ENCODE results near the gene CSTPP1.

The CSTPP1 gene

DNA sequence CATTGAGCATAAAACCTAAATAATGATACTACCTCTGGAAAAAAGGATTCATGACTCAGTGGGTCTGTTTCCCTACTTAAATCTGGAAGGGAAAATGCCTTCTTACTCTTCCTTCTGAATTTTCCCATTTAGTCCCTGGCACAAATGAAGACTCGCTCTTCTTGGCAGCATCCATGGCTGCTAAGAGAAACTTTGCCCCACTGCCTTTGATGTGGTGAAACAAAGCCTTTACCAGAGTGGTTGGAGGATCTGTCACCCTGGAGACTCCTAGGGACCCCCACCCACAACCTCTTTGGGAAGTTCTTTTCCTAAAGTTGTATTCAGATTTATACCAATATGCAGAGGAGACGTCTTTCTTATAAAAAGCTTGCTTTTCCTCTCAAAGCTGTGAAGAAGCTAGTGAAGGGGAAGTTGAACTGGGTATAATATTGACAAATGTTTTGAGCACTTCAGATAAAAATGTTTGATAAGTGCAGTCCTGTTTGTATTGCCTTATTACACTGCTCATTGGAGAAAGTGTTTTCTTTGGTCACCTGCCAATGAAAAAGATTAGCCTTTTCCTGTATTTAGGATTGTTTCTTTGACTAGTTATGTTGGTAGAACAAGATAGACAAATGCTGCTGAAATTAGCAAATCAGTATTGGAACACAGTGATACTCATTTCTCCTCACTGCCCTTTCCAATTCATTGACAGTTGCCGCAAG lies 162.8 kb downstream of the CSTPP1 start:
- no peak overlapping the region for H3K4me2 ChIP-seq (ENCODE audit: insufficient read depth, low read length)

GRCh38 chr11:47099918-47100315 lies 163.4 kb downstream of the CSTPP1 start:
- DNase-seq: no peak
- Histone ChIP-seq H3K27ac (ENCODE audit: low read length) (no peak overlapping the region), H3K79me2 (ENCODE audit: insufficient read depth, low read length) (no peaks in the 10 kb centered on the region)

More for the DNA sequence above, 162.8 kb downstream of the CSTPP1 start:
- Histone ChIP-seq H3K4me3 (ENCODE audit: low read depth in 1 of 2, low read length in 2 of 2) (no peak overlapping the region), H3K9me3 (ENCODE audit: insufficient read depth, low read length, severe bottlenecking) (no peaks in the 10 kb centered on the region), H2AFZ (ENCODE audit: low read depth, low read length) (no peak overlapping the region), H3K9ac (ENCODE audit: low read depth, low read length) (no peak overlapping the region), H4K20me1 (ENCODE audit: insufficient read depth, low read length) (no peaks in the 10 kb centered on the region), H3K27ac (ENCODE audit: low read length) (no peak overlapping the region), H3K36me3 (ENCODE audit: insufficient read depth, low read length) (no peaks in the 10 kb centered on the region), H3K27me3 (ENCODE audit: insufficient read depth, low read length, poor library complexity) (no peaks in the 10 kb centered on the region), H3K4me1 (ENCODE audit: insufficient read depth, low read length) (no peaks in the 10 kb centered on the region), H3K79me2 (ENCODE audit: insufficient read depth, low read length) (no peaks in the 10 kb centered on the region)
- DNase-seq: no peak
- no peak for ATAC-seq (ENCODE audit: insufficient read depth, low read depth)
- TF ChIP-seq CTCF (IDR thresholded peaks at IDR 0.05; ENCODE audit: borderline replicate concordance, extremely low read depth, low read length, poor library complexity, severe bottlenecking): no peak
- no peak for TF ChIP-seq EZH2 (IDR thresholded peaks at IDR 0.05; ENCODE audit: borderline replicate concordance, low read depth, low read length, severe bottlenecking)

GRCh38 chr11:47101406-47101805 lies 164.8 kb downstream of the CSTPP1 start:
- no peaks in the 10 kb centered on the region for H3K27me3 ChIP-seq (ENCODE audit: insufficient read depth, low read length, poor library complexity)
- H3K4me3 ChIP-seq (ENCODE audit: low read depth in 1 of 2, low read length in 2 of 2): no peak overlapping the region
- no peaks in the 10 kb centered on the region for H3K79me2 ChIP-seq (ENCODE audit: insufficient read depth, low read length)
- H3K27ac ChIP-seq (ENCODE audit: low read length): no peak overlapping the region
- no peak overlapping the region for H3K4me2 ChIP-seq (ENCODE audit: insufficient read depth, low read length)
- TF ChIP-seq EZH2 (IDR thresholded peaks at IDR 0.05; ENCODE audit: borderline replicate concordance, low read depth, low read length, severe bottlenecking) (no peak), CTCF (IDR thresholded peaks at IDR 0.05; ENCODE audit: borderline replicate concordance, extremely low read depth, low read length, poor library complexity, severe bottlenecking) (no peak)
- DNase-seq (no peak), ATAC-seq (ENCODE audit: insufficient read depth, low read depth) (no peak)
- no peaks in the 10 kb centered on the region for H3K36me3 ChIP-seq (ENCODE audit: insufficient read depth, low read length)
- H3K9me3 ChIP-seq (ENCODE audit: insufficient read depth, low read length, severe bottlenecking): no peaks in the 10 kb centered on the region
- no peaks in the 10 kb centered on the region for H4K20me1 ChIP-seq (ENCODE audit: insufficient read depth, low read length)
- H3K4me1 ChIP-seq (ENCODE audit: insufficient read depth, low read length): no peaks in the 10 kb centered on the region
- no peak overlapping the region for H3K9ac ChIP-seq (ENCODE audit: low read depth, low read length)
- H2AFZ ChIP-seq (ENCODE audit: low read depth, low read length): no peak overlapping the region

More at GRCh38 chr11:47099918-47100315, 163.4 kb downstream of the CSTPP1 start:
- Histone ChIP-seq H3K36me3 (ENCODE audit: insufficient read depth, low read length) (no peaks in the 10 kb centered on the region), H4K20me1 (ENCODE audit: insufficient read depth, low read length) (no peaks in the 10 kb centered on the region), H3K4me1 (ENCODE audit: insufficient read depth, low read length) (no peaks in the 10 kb centered on the region), H3K27me3 (ENCODE audit: insufficient read depth, low read length, poor library complexity) (no peaks in the 10 kb centered on the region), H3K9me3 (ENCODE audit: insufficient read depth, low read length, severe bottlenecking) (no peaks in the 10 kb centered on the region), H2AFZ (ENCODE audit: low read depth, low read length) (no peak overlapping the region), H3K4me2 (ENCODE audit: insufficient read depth, low read length) (no peak overlapping the region), H3K4me3 (ENCODE audit: low read depth in 1 of 2, low read length in 2 of 2) (no peak overlapping the region), H3K9ac (ENCODE audit: low read depth, low read length) (no peak overlapping the region)
- no peak for ATAC-seq (ENCODE audit: insufficient read depth, low read depth)
- no peak for TF ChIP-seq CTCF (IDR thresholded peaks at IDR 0.05; ENCODE audit: borderline replicate concordance, extremely low read depth, low read length, poor library complexity, severe bottlenecking)
- no peak for TF ChIP-seq EZH2 (IDR thresholded peaks at IDR 0.05; ENCODE audit: borderline replicate concordance, low read depth, low read length, severe bottlenecking)

All from DND-41 (cell line).